BE2C (cell line): ENCODE data around the gene LRIT2.
"Not testable (repeated sequence)": the region's sequence is repeated elsewhere in the genome, so short reads cannot be mapped to it uniquely, and the experiment has no call there.

Source experiments
- DNase-seq: peaks from one replicate; pipeline ENCODE4 v3.0.0-alpha.2; 2020
- H3K27me3 ChIP-seq: fragments of 250-450 bp; sonication (Bioruptor Pico); 2 replicates; pipeline ENCODE4 v1.5.1; 2020; ENCODE audit warnings: mild to moderate bottlenecking
- H3K36me3 ChIP-seq: fragments of 250-450 bp; sonication (Bioruptor Pico); 2 replicates; pipeline ENCODE4 v1.5.1; 2020; ENCODE audit warnings: mild to moderate bottlenecking
- H3K4me1 ChIP-seq: fragments of 250-450 bp; sonication (Bioruptor Pico); 2 replicates; pipeline ENCODE4 v1.5.1; 2020
- H3K4me3 ChIP-seq: 2 replicates; pipeline ENCODE4 v1.5.1; 2011; ENCODE audit warnings: low read depth, low read length
- H3K9me3 ChIP-seq: fragments of 250-450 bp; sonication (Bioruptor Pico); 2 replicates; pipeline ENCODE4 v1.5.1; 2020
- TF ChIP-seq, protein P1 (sequence below): IDR thresholded peaks from 2 replicates; pipeline ENCODE4 v1.5.1; 2012; ENCODE audit warnings: mild to moderate bottlenecking, low read depth, low read length

LRIT2 gene

GRCh38 chr10:84172467-84173356, 52.6 kb downstream of the LRIT2 start:
- Histone ChIP-seq H3K4me3 (no peak overlapping the region), H3K4me1 (no peaks in the 10 kb centered on the region), H3K9me3 (no peaks in the 10 kb centered on the region), H3K36me3 (no peaks in the 10 kb centered on the region), H3K27me3 (no peaks in the 10 kb centered on the region)
- no peak for DNase-seq
- TF ChIP-seq, protein P1, sequence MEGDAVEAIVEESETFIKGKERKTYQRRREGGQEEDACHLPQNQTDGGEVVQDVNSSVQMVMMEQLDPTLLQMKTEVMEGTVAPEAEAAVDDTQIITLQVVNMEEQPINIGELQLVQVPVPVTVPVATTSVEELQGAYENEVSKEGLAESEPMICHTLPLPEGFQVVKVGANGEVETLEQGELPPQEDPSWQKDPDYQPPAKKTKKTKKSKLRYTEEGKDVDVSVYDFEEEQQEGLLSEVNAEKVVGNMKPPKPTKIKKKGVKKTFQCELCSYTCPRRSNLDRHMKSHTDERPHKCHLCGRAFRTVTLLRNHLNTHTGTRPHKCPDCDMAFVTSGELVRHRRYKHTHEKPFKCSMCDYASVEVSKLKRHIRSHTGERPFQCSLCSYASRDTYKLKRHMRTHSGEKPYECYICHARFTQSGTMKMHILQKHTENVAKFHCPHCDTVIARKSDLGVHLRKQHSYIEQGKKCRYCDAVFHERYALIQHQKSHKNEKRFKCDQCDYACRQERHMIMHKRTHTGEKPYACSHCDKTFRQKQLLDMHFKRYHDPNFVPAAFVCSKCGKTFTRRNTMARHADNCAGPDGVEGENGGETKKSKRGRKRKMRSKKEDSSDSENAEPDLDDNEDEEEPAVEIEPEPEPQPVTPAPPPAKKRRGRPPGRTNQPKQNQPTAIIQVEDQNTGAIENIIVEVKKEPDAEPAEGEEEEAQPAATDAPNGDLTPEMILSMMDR = no peak

DNA sequence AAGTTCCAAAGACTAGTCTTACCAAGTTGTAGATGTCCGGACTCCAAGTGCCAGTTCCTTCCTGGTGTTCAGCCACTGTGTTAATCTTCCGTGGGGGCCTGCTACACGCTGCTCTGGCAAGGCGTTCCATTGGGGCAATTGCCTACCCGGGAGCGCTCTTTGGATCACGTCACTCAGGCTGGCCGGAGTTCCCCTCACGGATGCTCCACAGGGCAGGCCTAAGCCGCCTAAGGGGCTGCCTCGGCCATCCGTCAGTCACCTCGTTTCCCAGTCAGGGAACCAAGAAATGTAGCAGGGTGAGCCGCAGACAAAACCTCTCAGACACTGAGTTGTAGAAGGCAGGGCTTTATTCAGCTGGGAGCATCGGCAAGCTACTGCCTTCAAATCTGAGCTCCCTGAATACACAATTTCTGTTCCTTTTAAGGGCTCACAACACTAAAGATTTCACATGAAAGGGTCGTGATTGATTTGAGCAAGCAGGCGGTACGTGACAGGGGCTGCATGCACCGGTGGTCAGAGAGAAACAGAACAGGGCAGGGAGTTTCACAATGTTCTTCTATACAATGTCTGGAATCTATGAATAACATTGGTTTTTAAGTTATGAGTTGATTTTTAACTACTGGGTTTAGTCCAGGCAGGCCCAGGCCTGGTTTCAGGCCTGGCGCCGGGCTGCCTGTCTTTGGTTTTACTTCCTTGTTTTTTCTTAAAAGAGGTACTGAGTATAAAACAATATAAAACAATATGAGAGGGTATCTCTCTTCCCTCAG, 53.5 kb downstream of the LRIT2 start:
- not testable (repeated sequence) for H3K4me3 ChIP-seq

GRCh38 chr10:84171237-84171636, 54.1 kb downstream of the LRIT2 start:
- H3K4me3 ChIP-seq, H3K27me3 ChIP-seq, H3K36me3 ChIP-seq, H3K9me3 ChIP-seq, DNase-seq, H3K4me1 ChIP-seq: not testable (repeated sequence)

More for the DNA sequence above, 53.5 kb downstream of the LRIT2 start:
- not testable (repeated sequence) for H3K36me3 ChIP-seq, H3K9me3 ChIP-seq, DNase-seq, H3K27me3 ChIP-seq, H3K4me1 ChIP-seq
